ENCODE data around the gene MAST4. TPM values are rescaled to one million over a fixed set of nuclear protein-coding genes. Genes with fewer than 3 reads are reported as not detected.

MAST4 gene
- total RNA-seq, 1 donor from 2014 or later = 22.3 TPM

- Mint-ChIP-seq H3K9me3 (ENCODE audit: unreplicated experiment) (peaks cover 6% of the 10 kb centered on the region), H3K36me3 (ENCODE audit: low read depth, unreplicated experiment) (no peaks in the 10 kb centered on the region), H3K4me1 (ENCODE audit: low read depth, unreplicated experiment) (peaks cover 7% of the 10 kb centered on the region), H3K27me3 (ENCODE audit: low read depth, unreplicated experiment) (no peaks in the 10 kb centered on the region), H3K27ac (ENCODE audit: unreplicated experiment) (no peak overlapping the region), H3K4me3 (ENCODE audit: unreplicated experiment) (no peak overlapping the region)
- H3K4me3 ChIP-seq (ENCODE audit: insufficient read depth, low read depth, low read length) = no peak overlapping the region
- no peaks in the 10 kb centered on the region for H3K36me3 ChIP-seq (ENCODE audit: insufficient read depth, low read length)
- H2AFZ ChIP-seq (ENCODE audit: low read depth, low read length) = no peak overlapping the region
- no peaks in the 10 kb centered on the region for H3K27me3 ChIP-seq (ENCODE audit: insufficient read depth, low read length)
- no peak overlapping the region for H3K9ac ChIP-seq (ENCODE audit: low read length)
- H3K9me3 ChIP-seq (ENCODE audit: insufficient read depth, low read depth, low read length) = no peaks in the 10 kb centered on the region
- no peaks in the 10 kb centered on the region for H3K79me2 ChIP-seq (ENCODE audit: insufficient read depth, low read length)
- H3K27ac ChIP-seq (ENCODE audit: low read depth, low read length) = no peak overlapping the region
- no peaks in the 10 kb centered on the region for H4K20me1 ChIP-seq (ENCODE audit: insufficient read depth, low read length)
- peak; percentile 4 for DNase-seq (ENCODE audit: low read depth)
- TF ChIP-seq EZH2 (IDR thresholded peaks at IDR 0.05; ENCODE audit: insufficient read depth, low read length) (no peak), CTCF (IDR thresholded peaks at IDR 0.05; ENCODE audit: insufficient read depth, low read depth, low read length) (no peak)
- no peak overlapping the region for H3K4me2 ChIP-seq (ENCODE audit: low read length)
- H3K4me1 ChIP-seq (ENCODE audit: insufficient read depth, low read length) = peaks cover 8% of the 10 kb centered on the region
- no peak for FAIRE-seq
These were observed 44.2 kb upstream of the MAST4 start for GRCh38 chr5:66551945-66552344.

GRCh38 chr5:66553368-66553912 is 42.8 kb upstream of the MAST4 start:
- Mint-ChIP-seq H3K27me3 (ENCODE audit: low read depth, unreplicated experiment) (no peaks in the 10 kb centered on the region), H3K4me3 (ENCODE audit: unreplicated experiment) (no peak overlapping the region), H3K27ac (ENCODE audit: unreplicated experiment) (peak overlapping the region; percentile 48), H3K36me3 (ENCODE audit: low read depth, unreplicated experiment) (no peaks in the 10 kb centered on the region), H3K4me1 (ENCODE audit: low read depth, unreplicated experiment) (peaks cover 7% of the 10 kb centered on the region), H3K9me3 (ENCODE audit: unreplicated experiment) (peaks cover 6% of the 10 kb centered on the region)
- no peak overlapping the region for H3K27ac ChIP-seq (ENCODE audit: low read depth, low read length)
- H3K9me3 ChIP-seq (ENCODE audit: insufficient read depth, low read depth, low read length) = no peaks in the 10 kb centered on the region
- H3K9ac ChIP-seq (ENCODE audit: low read length) = no peak overlapping the region
- FAIRE-seq (no peak), DNase-seq (ENCODE audit: low read depth) (no peak)
- H3K4me1 ChIP-seq (ENCODE audit: insufficient read depth, low read length) = peaks cover 8% of the 10 kb centered on the region
- TF ChIP-seq EZH2 (IDR thresholded peaks at IDR 0.05; ENCODE audit: insufficient read depth, low read length) (no peak), CTCF (IDR thresholded peaks at IDR 0.05; ENCODE audit: insufficient read depth, low read depth, low read length) (no peak)
- no peaks in the 10 kb centered on the region for H4K20me1 ChIP-seq (ENCODE audit: insufficient read depth, low read length)
- H3K36me3 ChIP-seq (ENCODE audit: insufficient read depth, low read length) = no peaks in the 10 kb centered on the region
- no peaks in the 10 kb centered on the region for H3K79me2 ChIP-seq (ENCODE audit: insufficient read depth, low read length)
- no peaks in the 10 kb centered on the region for H3K27me3 ChIP-seq (ENCODE audit: insufficient read depth, low read length)
- H3K4me2 ChIP-seq (ENCODE audit: low read length) = no peak overlapping the region
- no peak overlapping the region for H3K4me3 ChIP-seq (ENCODE audit: insufficient read depth, low read depth, low read length)
- H2AFZ ChIP-seq (ENCODE audit: low read depth, low read length) = no peak overlapping the region

GRCh38 chr5:66553916-66554575 is 42.1 kb upstream of the MAST4 start:
- H2AFZ ChIP-seq (ENCODE audit: low read depth, low read length) = no peak overlapping the region
- H3K36me3 ChIP-seq (ENCODE audit: insufficient read depth, low read length) = no peaks in the 10 kb centered on the region
- H3K9me3 ChIP-seq (ENCODE audit: insufficient read depth, low read depth, low read length) = no peaks in the 10 kb centered on the region
- H3K4me3 ChIP-seq (ENCODE audit: insufficient read depth, low read depth, low read length) = no peak overlapping the region
- peaks cover 8% of the 10 kb centered on the region for H3K4me1 ChIP-seq (ENCODE audit: insufficient read depth, low read length)
- Mint-ChIP-seq H3K4me1 (ENCODE audit: low read depth, unreplicated experiment) (peaks cover 7% of the 10 kb centered on the region), H3K36me3 (ENCODE audit: low read depth, unreplicated experiment) (no peaks in the 10 kb centered on the region), H3K27ac (ENCODE audit: unreplicated experiment) (no peak overlapping the region), H3K27me3 (ENCODE audit: low read depth, unreplicated experiment) (no peaks in the 10 kb centered on the region), H3K4me3 (ENCODE audit: unreplicated experiment) (no peak overlapping the region), H3K9me3 (ENCODE audit: unreplicated experiment) (peaks cover 6% of the 10 kb centered on the region)
- no peaks in the 10 kb centered on the region for H3K27me3 ChIP-seq (ENCODE audit: insufficient read depth, low read length)
- peak overlapping the region; percentile 60 for H3K4me2 ChIP-seq (ENCODE audit: low read length)
- H3K9ac ChIP-seq (ENCODE audit: low read length) = no peak overlapping the region
- H3K27ac ChIP-seq (ENCODE audit: low read depth, low read length) = peak overlapping the region; percentile 22
- H3K79me2 ChIP-seq (ENCODE audit: insufficient read depth, low read length) = no peaks in the 10 kb centered on the region
- peak; percentile 93 for DNase-seq (ENCODE audit: low read depth)
- no peak for FAIRE-seq
- TF ChIP-seq EZH2 (IDR thresholded peaks at IDR 0.05; ENCODE audit: insufficient read depth, low read length) (no peak), CTCF (IDR thresholded peaks at IDR 0.05; ENCODE audit: insufficient read depth, low read depth, low read length) (no peak)
- no peaks in the 10 kb centered on the region for H4K20me1 ChIP-seq (ENCODE audit: insufficient read depth, low read length)
